Activated naive CD4-positive, alpha-beta T cell treated with anti-CD3 and anti-CD28 coated beads, Interleukin-2, amount 50 U/mL, for 16 hours (primary cell): Measurements from ENCODE around the gene GDF9.
"Not testable (repeated sequence)": the region's sequence is repeated elsewhere in the genome, so short reads cannot be mapped to it uniquely, and the experiment has no call there.

ENCODE experiments used
- DNase-seq: peaks from one replicate; pipeline ENCODE4 v3.0.0-alpha.2; 2020

The GDF9 gene

DNA sequence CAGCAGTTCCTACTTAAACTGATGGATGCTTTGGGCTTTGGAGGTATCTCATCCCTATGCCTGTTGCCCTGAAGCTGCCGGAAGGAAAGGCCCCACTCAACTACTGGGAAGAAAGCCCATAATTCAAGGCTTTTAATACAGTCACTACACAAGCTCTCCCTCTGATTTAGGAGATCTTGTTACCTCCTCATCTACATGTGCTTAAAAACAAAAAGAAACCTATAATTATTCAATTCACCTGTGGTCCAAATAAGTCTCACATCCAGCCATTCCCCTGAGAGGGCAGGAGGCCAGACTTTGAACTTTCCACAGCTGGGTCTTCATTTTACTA lies 6.5 kb upstream of the GDF9 start:
- DNase-seq, result no peak

DNA sequence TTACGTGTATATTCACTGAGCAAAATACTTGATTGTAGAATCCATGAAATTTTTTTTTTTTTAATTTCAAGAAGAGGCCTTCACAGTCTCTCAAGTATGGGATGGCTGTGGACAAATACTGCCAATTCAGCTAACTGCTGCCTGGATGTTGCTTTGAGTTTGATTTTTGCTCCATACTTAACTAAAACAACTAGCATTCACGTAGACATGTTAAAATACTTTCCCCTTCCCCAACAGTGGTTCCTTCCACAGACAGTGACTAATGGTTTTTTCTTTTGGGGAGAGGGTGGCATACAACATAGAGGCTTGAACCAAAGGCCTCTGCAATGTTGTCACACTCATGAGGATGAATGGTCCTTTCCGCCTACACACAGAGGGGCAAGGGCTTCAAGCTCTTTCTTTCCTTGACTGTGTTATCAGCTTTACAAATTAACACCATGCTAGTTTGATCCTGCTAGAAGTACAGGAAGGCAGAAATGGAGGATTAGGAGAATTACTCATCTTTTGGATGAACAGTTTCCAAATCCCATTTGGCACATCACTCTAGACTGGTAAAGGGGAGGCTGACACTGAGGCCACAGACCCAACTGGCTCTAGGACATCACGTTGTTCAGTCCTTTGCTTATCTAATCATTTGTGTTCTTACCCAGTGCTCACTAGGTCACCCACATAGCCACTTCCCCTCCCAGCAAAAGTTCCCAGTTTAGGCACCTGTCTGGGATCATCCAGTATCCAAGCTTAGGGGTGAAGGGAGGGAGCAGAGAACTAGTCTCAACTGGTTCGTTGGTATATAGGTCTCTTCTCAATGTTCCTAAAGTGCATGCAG lies 5.4 kb upstream of the GDF9 start:
- DNase-seq, result no peak

DNA sequence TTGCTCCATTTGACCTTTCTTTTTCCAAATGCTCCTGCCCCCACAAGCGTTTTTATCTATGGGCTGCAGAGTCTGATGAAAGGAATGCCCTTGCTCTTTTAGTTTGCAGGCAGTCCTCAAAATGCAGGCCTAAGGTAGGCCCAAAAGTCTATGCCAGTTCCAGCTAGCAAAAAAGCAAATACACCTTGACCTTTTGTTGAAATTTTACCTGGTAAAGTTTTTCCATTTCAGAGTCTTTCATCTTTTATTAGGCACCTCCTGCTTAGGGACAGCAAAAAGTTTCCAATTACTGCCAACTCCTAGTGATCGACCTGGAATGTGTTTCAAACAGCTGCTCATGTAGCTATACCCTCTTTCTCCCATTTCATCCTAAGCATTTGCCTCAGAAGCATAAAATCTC lies 4.5 kb upstream of the GDF9 start:
- DNase-seq, result no peak

DNA sequence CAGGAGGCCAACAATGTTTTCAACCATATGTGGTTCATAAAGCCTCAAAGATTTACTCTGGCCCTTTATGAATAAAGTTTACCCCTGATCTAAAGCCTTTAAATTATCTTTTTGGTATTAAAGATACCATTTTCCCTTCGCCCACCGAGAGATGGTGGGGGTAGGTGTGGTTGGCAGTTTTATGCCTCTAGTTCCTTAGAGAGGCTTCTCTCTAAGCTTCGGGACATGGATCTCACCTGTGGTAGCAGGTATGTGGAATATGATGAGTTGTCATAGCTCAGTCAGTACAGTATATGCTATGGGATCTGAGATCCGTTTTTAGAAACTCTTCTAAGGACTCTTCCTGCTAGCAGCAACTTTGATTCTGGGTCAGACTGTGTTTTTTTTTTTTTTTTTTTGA lies 2.5 kb upstream of the GDF9 start:
- no peak for DNase-seq

GRCh38 chr5:132867046-132867451 lies 780 bp upstream of the GDF9 start:
- DNase-seq, result no peak

GRCh38 chr5:132865668-132866341 lies 464 bp downstream of the GDF9 start:
- no peak for DNase-seq

GRCh38 chr5:132860742-132861141 lies 5.5 kb downstream of the GDF9 start:
- no peak for DNase-seq

- DNase-seq, result no peak
These were observed 6.3 kb downstream of the GDF9 start for GRCh38 chr5:132859889-132860437.

GRCh38 chr5:132856011-132856410 lies 10.3 kb downstream of the GDF9 start:
- no peak for DNase-seq

- not testable (repeated sequence) for DNase-seq
These were observed 11.3 kb downstream of the GDF9 start for GRCh38 chr5:132854992-132855391.

GRCh38 chr5:132854301-132854700 lies 12.0 kb downstream of the GDF9 start:
- DNase-seq, result no peak

- no peak for DNase-seq
These were observed 12.5 kb downstream of the GDF9 start for GRCh38 chr5:132853790-132854189.

GRCh38 chr5:132853323-132853722 lies 12.9 kb downstream of the GDF9 start:
- DNase-seq, result no peak

DNA sequence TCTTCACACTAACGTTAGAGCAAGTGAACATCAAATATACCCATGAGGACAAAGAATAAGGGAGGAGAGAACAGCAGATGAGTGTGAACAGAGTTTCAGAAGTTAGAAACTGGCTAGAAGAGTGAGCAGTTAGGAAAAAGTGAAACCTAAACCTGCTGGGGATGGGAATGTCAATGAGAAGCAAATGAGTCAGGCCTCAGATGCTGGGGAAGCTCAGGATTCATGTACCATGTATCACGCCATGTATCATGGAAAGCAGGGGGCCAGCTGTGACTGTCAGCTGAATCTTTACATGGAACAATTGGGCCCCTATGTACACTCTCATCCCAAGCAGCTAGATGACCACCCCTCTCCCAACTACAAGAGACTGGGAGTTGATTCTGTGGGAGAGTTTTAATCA lies 16.2 kb downstream of the GDF9 start:
- no peak for DNase-seq

GRCh38 chr5:132849347-132849746 lies 16.9 kb downstream of the GDF9 start:
- DNase-seq, result no peak

GRCh38 chr5:132848270-132848669 lies 18.0 kb downstream of the GDF9 start:
- DNase-seq, result no peak

- DNase-seq, result no peak
These were observed 25.0 kb downstream of the GDF9 start for GRCh38 chr5:132841305-132841704.

DNA sequence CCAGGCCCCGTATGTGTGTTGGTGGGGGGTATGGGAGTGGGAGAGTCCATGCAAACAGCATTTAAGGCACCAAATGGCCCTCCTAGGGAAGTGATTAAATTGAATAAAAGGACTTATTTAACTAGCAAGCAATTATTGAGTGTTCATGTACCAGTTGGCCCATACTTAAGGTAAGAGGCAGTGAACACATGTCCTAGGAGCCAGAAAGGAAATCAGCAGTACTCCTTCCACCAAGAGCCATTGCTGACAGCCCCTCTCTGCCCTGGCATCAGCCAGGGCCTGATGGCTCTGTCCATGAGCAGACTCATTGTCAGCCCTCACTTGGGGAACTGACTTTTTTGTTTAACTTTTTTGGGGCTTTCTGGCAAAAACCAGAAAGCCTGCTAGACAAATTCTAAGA lies 25.4 kb downstream of the GDF9 start:
- DNase-seq, result no peak

DNA sequence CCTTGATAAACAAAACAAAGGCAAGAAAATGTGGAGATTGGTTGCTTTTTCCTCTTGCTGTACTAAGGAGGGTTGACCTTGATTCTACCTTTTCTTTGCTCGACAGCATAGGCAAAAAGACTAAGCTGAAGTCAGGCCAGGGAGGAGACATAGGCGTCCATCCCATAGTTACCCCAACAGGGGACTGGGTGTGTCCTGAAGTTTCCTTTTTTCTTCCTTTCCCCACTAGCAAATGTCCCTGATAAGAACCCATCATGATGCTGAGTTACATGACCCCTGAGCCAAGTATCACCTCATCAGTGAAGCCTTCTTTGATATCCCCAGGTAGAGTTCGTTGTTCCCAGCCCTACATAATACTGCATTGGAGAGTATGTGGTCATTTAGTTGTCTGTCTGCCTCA lies 26.0 kb downstream of the GDF9 start:
- no peak for DNase-seq

DNA sequence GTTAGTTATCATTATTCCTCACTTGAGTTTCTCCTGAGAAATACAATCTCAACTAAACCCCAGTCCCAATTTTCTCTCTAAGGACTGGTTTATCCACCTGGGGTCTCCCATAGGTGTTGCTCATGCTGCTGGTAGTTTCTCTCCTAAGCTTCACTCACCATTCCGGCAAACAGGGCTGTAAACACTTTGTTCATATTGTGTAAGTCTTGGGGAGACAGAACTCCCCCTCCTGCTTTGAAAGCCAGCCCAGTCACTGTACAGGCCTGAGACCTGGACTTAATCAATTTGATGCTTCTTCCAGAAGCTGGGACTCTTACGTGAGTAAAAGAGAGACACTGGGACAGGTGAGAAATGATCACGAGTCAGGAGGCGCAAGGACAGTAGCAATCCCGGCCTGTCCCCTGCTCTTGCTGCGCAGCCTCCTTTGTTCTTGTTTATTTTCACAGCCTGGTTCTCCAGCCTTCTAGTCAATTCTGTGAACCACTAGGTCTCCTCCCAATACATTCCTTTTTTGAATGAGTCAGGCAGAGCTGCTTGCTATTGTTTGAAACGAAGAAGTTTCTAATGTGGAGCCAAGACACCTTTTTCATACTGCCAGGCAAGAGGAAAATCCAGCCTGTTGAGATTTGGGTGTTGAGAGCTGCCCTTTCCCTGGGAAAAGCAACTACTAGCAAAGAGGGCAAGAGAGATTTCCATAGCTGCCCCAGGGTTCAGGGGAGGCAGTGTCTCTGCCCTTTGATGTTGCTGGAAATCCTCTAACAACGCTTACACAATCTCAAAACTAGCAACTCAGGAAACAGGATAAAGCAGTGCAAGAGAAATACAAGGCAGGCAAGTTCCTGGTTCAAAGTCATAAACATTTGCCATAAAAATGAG lies 26.6 kb downstream of the GDF9 start:
- DNase-seq, result no peak

DNA sequence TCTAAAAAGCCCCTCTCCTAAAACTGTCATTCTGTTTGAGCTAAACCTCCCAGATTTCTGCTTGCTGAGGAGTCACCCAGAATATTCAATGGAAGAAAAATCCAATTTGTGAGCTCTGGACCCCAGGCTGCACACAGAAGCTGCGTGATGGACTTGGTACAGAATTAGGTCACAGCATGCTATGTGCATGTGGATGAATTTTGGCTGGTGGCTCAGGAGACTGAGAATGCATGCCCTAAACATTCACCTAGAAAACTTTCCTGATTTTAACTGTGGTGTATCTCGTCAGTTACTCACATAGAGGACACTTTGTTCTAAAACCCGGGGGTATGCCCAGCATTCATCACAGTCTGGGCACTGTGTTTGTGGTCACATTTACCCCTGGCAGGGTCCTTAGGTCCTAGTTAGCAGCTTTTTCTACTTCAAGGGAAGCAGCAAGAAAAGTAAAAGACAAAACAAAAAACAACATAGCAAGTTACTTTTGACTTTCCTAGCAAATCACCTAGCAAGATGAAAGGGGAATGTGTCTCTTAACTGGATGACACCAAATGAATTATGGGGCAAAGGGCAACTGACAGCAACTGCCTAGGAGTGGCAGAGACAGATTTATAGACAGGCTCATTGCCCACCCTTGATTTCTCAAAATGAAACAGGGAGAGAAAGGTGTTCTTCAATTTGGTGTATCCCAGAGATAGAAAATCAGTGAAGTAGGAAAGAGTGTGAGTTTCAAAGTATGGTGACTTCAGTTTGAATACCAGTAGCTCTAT lies 27.6 kb downstream of the GDF9 start:
- no peak for DNase-seq

DNA sequence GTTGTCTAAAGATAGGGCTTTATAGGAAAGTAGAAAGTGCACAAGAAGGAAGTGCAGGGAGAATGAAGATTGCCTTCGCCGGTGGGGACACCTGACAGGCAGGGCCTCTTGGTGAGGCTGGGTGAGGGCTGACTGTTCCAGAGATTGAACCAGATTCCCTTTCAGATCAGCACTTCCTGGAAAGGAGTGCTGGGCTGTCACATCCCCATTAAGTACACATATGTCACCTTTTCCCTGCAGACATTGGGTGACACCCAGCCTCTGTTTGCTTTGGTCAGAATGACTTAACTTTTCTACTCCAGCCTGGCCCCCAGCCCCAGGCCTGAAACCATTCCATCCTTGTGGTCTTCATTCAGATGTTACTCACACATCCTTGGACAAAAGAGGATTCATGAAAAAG lies 28.4 kb downstream of the GDF9 start:
- no peak for DNase-seq

- no peak for DNase-seq
These were observed 29.4 kb downstream of the GDF9 start for GRCh38 chr5:132836852-132837251.
